LNCAP (cell line): ENCODE results near the gene LAPTM4A.

ENCODE experiments used
- CTCF ChIP-seq: fragments of 450-650 bp; IDR thresholded peaks from 2 replicates; pipeline ENCODE4 v1.5.1; 2017; ENCODE audit warnings: mild to moderate bottlenecking

LAPTM4A gene

GRCh38 chr2:20018601-20019152 lies 32.8 kb downstream of the LAPTM4A start:
- TF ChIP-seq CTCF: no peak

- TF ChIP-seq CTCF: no peak
Observed at GRCh38 chr2:20016346-20016745, 35.1 kb downstream of the LAPTM4A start.

GRCh38 chr2:20015482-20016083 lies 35.8 kb downstream of the LAPTM4A start:
- peak; percentile 52 for TF ChIP-seq CTCF

GRCh38 chr2:20013126-20013849 lies 38.1 kb downstream of the LAPTM4A start:
- TF ChIP-seq CTCF: no peak

- no peak for TF ChIP-seq CTCF
Observed at GRCh38 chr2:20012282-20013125, 38.9 kb downstream of the LAPTM4A start, which contains the start of gene MATN3. TSS of gene MATN3 (minus strand) at chr2:20012668. CDS start at chr2:20012631, 37 bp downstream.

GRCh38 chr2:20012032-20012281 lies 39.5 kb downstream of the LAPTM4A start:
- TF ChIP-seq CTCF: no peak

GRCh38 chr2:20011276-20012031 lies 40.0 kb downstream of the LAPTM4A start:
- no peak for TF ChIP-seq CTCF
